Fibroblast of lung (primary cell): ENCODE results near the gene EFNB2. TPM values are rescaled to one million over a fixed set of nuclear protein-coding genes. Genes with fewer than 3 reads are reported as not detected.

ENCODE experiments used
- DNase-seq, 2 donors: peaks; one replicate each; pipeline versions ENCODE4 v3.0.0 to v3.0.0-alpha.2; 2010; ENCODE audit warnings: low read depth in 2 of 2
- H2AFZ ChIP-seq: 2 replicates; pipeline ENCODE4 v1.5.1; 2012; ENCODE audit warnings: low read length, control low read depth, inconsistent platforms
- H3K27ac ChIP-seq: 2 replicates; pipeline ENCODE4 v1.5.1; 2011; ENCODE audit warnings: low read length, control low read depth; ENCODE audit not compliant: insufficient read depth
- H3K27me3 ChIP-seq: 2 replicates; pipeline ENCODE4 v1.5.1; 2011; ENCODE audit warnings: mild to moderate bottlenecking, low read length; ENCODE audit not compliant: control insufficient read depth, insufficient read depth
- H3K36me3 ChIP-seq: 2 replicates; pipeline ENCODE4 v1.5.1; 2011; ENCODE audit warnings: low read length; ENCODE audit not compliant: control insufficient read depth, insufficient read depth
- H3K4me1 ChIP-seq: 2 replicates; pipeline ENCODE4 v1.5.1; 2011; ENCODE audit warnings: low read length; ENCODE audit not compliant: control insufficient read depth, insufficient read depth; ENCODE audit errors: extremely low read depth
- H3K4me2 ChIP-seq: 2 replicates; pipeline ENCODE4 v1.5.1; 2011; ENCODE audit warnings: low read length, control low read depth; ENCODE audit not compliant: insufficient read depth; ENCODE audit errors: extremely low read depth
- H3K4me3 ChIP-seq, 4 experiments: fragments of 200-600 bp in 1 of 4; sonication (generic) in 1 of 4; replicated peaks in 1 of 4; 2 replicates each; pipeline ENCODE4 v1.5.1; 2011 to 2016; ENCODE audit warnings: low read length in 4 of 4, low read depth in 3 of 4, mild to moderate bottlenecking in 3 of 4, control low read depth in 2 of 4, inconsistent platforms in 1 of 4, mixed read lengths in 1 of 4; ENCODE audit not compliant: insufficient read depth in 1 of 4; ENCODE audit errors: control extremely low read depth in 1 of 4
- H3K79me2 ChIP-seq: 2 replicates; pipeline ENCODE4 v1.5.1; 2012; ENCODE audit warnings: mild to moderate bottlenecking, low read length, inconsistent platforms; ENCODE audit not compliant: control insufficient read depth, insufficient read depth
- H3K9ac ChIP-seq: 2 replicates; pipeline ENCODE4 v1.5.1; 2011; ENCODE audit warnings: mild to moderate bottlenecking, low read length, control low read depth; ENCODE audit not compliant: insufficient read depth
- H3K9me3 ChIP-seq: 2 replicates; pipeline ENCODE4 v1.5.1; 2012; ENCODE audit warnings: low read depth, low read length; ENCODE audit not compliant: control insufficient read depth, insufficient read depth
- H4K20me1 ChIP-seq: 2 replicates; pipeline ENCODE4 v1.5.1; 2011; ENCODE audit warnings: low read length; ENCODE audit not compliant: control insufficient read depth, insufficient read depth; ENCODE audit errors: extremely low read depth
- CTCF ChIP-seq, 2 donors: IDR thresholded peaks in 1 of 2; conservative IDR thresholded peaks in 1 of 2; 1 replicate in 1 of 2; 2 replicates in 1 of 2; pipeline ENCODE4 v1.5.1; 2011 to 2012; ENCODE audit warnings: low read length in 2 of 2, control low read depth in 1 of 2, inconsistent platforms in 1 of 2, low read depth in 1 of 2, mild to moderate bottlenecking in 1 of 2
- EZH2 ChIP-seq: IDR thresholded peaks from 2 replicates; pipeline ENCODE4 v1.5.1; 2012; ENCODE audit warnings: low read length, control low read depth, mild to moderate bottlenecking; ENCODE audit errors: missing control alignments
- polyA plus RNA-seq, 2 donors: library from polyadenylated mRNA; depleted of rRNA in 1 of 2; stranded (reverse) in 1 of 2; unstranded in 1 of 2; fragments of >200 nt; gene quantifications; 2 replicates each; pipeline ENCODE4 v1.2.1, GENCODE V29; 2011 to 2012; ENCODE audit warnings: missing spikeins in 1 of 2
- total RNA-seq: library from RNA; depleted of rRNA; stranded (reverse); fragments of >200 nt; gene quantifications from 2 replicates; pipeline ENCODE4 v1.2.1, GENCODE V29; 2014

EFNB2 gene
- total and polyA plus RNA-seq, 2 donors (not counting 1 experiment from before 2014, with no cell fraction given), result 13.5 to 20.0 TPM

- H3K4me1 ChIP-seq, result no peaks in the 10 kb centered on the region
- H3K27ac ChIP-seq, result no peak overlapping the region
- no peak overlapping the region for H3K4me2 ChIP-seq
- H4K20me1 ChIP-seq, result no peaks in the 10 kb centered on the region
- no peak for DNase-seq
- peaks cover 4% of the 10 kb centered on the region for H3K36me3 ChIP-seq
- H3K79me2 ChIP-seq, result no peaks in the 10 kb centered on the region
- H3K9ac ChIP-seq, result no peak overlapping the region
- no peak for TF ChIP-seq CTCF (conservative IDR thresholded peaks at IDR 0.05 in 1 of 2, IDR thresholded peaks at IDR 0.05 in 1 of 2; ENCODE audit: low read depth in 1 of 2, low read length in 2 of 2)
- no peak for TF ChIP-seq EZH2
- H3K9me3 ChIP-seq, result no peaks in the 10 kb centered on the region
- H3K27me3 ChIP-seq, result no peaks in the 10 kb centered on the region
- no peak overlapping the region for H2AFZ ChIP-seq
- no peak overlapping the region for H3K4me3 ChIP-seq
Measured at GRCh38 chr13:106489849-106490568, 45.5 kb downstream of the EFNB2 start.

- H2AFZ ChIP-seq, result no peak overlapping the region
- DNase-seq, result no peak
- H3K27me3 ChIP-seq, result no peaks in the 10 kb centered on the region
- H3K79me2 ChIP-seq, result no peaks in the 10 kb centered on the region
- no peak overlapping the region for H3K4me3 ChIP-seq
- H4K20me1 ChIP-seq, result no peaks in the 10 kb centered on the region
- TF ChIP-seq CTCF (conservative IDR thresholded peaks at IDR 0.05 in 1 of 2, IDR thresholded peaks at IDR 0.05 in 1 of 2; ENCODE audit: low read depth in 1 of 2, low read length in 2 of 2) (no peak), EZH2 (no peak)
- no peak overlapping the region for H3K27ac ChIP-seq
- H3K4me1 ChIP-seq, result no peaks in the 10 kb centered on the region
- H3K9me3 ChIP-seq, result no peaks in the 10 kb centered on the region
- no peak overlapping the region for H3K9ac ChIP-seq
- H3K4me2 ChIP-seq, result no peak overlapping the region
- peaks cover 4% of the 10 kb centered on the region for H3K36me3 ChIP-seq
Measured at GRCh38 chr13:106488686-106489085, 46.8 kb downstream of the EFNB2 start.

GRCh38 chr13:106488076-106488475, 47.4 kb downstream of the EFNB2 start:
- H3K4me2 ChIP-seq, result no peak overlapping the region
- H4K20me1 ChIP-seq, result no peaks in the 10 kb centered on the region
- no peak overlapping the region for H3K27ac ChIP-seq

More at GRCh38 chr13:106488076-106488475, 47.4 kb downstream of the EFNB2 start:
- Histone ChIP-seq H3K4me1 (no peaks in the 10 kb centered on the region), H3K27me3 (no peaks in the 10 kb centered on the region), H3K9ac (no peak overlapping the region), H3K4me3 (no peak overlapping the region), H3K9me3 (no peaks in the 10 kb centered on the region), H2AFZ (no peak overlapping the region), H3K36me3 (peaks cover 3% of the 10 kb centered on the region), H3K79me2 (no peaks in the 10 kb centered on the region)
- no peak for TF ChIP-seq CTCF (conservative IDR thresholded peaks at IDR 0.05 in 1 of 2, IDR thresholded peaks at IDR 0.05 in 1 of 2; ENCODE audit: low read depth in 1 of 2, low read length in 2 of 2)
- TF ChIP-seq EZH2, result no peak
- DNase-seq, result no peak
